DOHH2 (cell line): ENCODE results near the gene RPL35.

Experiments used
- CTCF ChIP-seq: fragments of 200-600 bp; sonication (generic); IDR thresholded peaks from one replicate; pipeline ENCODE4 v1.5.1; 2014; ENCODE audit warnings: antibody characterized with exemption, mild to moderate bottlenecking, low read depth, low read length; ENCODE audit not compliant: poor library complexity, severe bottlenecking
- EZH2phosphoT487 ChIP-seq: fragments of 200-600 bp; sonication (generic); IDR thresholded peaks from 2 replicates; pipeline ENCODE4 v1.6.1; 2017; ENCODE audit warnings: borderline replicate concordance, mild to moderate bottlenecking, antibody characterized with exemption, low read length, moderate library complexity, mixed read lengths

GRCh38 chr9:124869986-124870560, 8.3 kb upstream of the RPL35 start:
- TF ChIP-seq CTCF (no peak), EZH2phosphoT487 (no peak)
